ENCODE results near the gene SLC18A3. TPM values are rescaled to one million over a fixed set of nuclear protein-coding genes. Genes with fewer than 3 reads are reported as not detected.

Gene SLC18A3
- total RNA-seq, 1 donor from 2014 or later, result not detected

GRCh38 chr10:49605939-49606509 lies 4.1 kb upstream of the SLC18A3 start:
- H3K27me3 ChIP-seq (ENCODE audit: control insufficient read depth, insufficient read depth, low read length), result peaks cover 40% of the 10 kb centered on the region

GRCh38 chr10:49606981-49607535 lies 3.1 kb upstream of the SLC18A3 start:
- peaks cover 51% of the 10 kb centered on the region for H3K27me3 ChIP-seq (ENCODE audit: control insufficient read depth, insufficient read depth, low read length)
- no peak overlapping the region for H3K4me3 ChIP-seq (ENCODE audit: low read depth, low read length)
- no peaks in the 10 kb centered on the region for H3K36me3 ChIP-seq (ENCODE audit: control insufficient read depth, insufficient read depth, low read length)
- TF ChIP-seq CTCF (IDR thresholded peaks at IDR 0.05; ENCODE audit: insufficient read depth, low read length, poor library complexity, severe bottlenecking), result no peak
- peak; percentile 19 for DNase-seq (ENCODE audit: low read depth)

More at GRCh38 chr10:49605939-49606509, 4.1 kb upstream of the SLC18A3 start:
- no peak for TF ChIP-seq CTCF (IDR thresholded peaks at IDR 0.05; ENCODE audit: insufficient read depth, low read length, poor library complexity, severe bottlenecking)
- no peak overlapping the region for H3K4me3 ChIP-seq (ENCODE audit: low read depth, low read length)
- no peak for DNase-seq (ENCODE audit: low read depth)
- H3K36me3 ChIP-seq (ENCODE audit: control insufficient read depth, insufficient read depth, low read length), result no peaks in the 10 kb centered on the region

GRCh38 chr10:49608166-49609005 lies 1.7 kb upstream of the SLC18A3 start:
- Histone ChIP-seq H3K36me3 (ENCODE audit: control insufficient read depth, insufficient read depth, low read length) (no peaks in the 10 kb centered on the region), H3K4me3 (ENCODE audit: low read depth, low read length) (no peak overlapping the region), H3K27me3 (ENCODE audit: control insufficient read depth, insufficient read depth, low read length) (peaks cover 64% of the 10 kb centered on the region)
- DNase-seq (ENCODE audit: low read depth), result no peak
- no peak for TF ChIP-seq CTCF (IDR thresholded peaks at IDR 0.05; ENCODE audit: insufficient read depth, low read length, poor library complexity, severe bottlenecking)

GRCh38 chr10:49609006-49609282 lies 1.2 kb upstream of the SLC18A3 start:
- Histone ChIP-seq H3K27me3 (ENCODE audit: control insufficient read depth, insufficient read depth, low read length) (peaks cover 69% of the 10 kb centered on the region), H3K4me3 (ENCODE audit: low read depth, low read length) (no peak overlapping the region), H3K36me3 (ENCODE audit: control insufficient read depth, insufficient read depth, low read length) (no peaks in the 10 kb centered on the region)
- TF ChIP-seq CTCF (IDR thresholded peaks at IDR 0.05; ENCODE audit: insufficient read depth, low read length, poor library complexity, severe bottlenecking), result no peak
- DNase-seq (ENCODE audit: low read depth), result no peak

GRCh38 chr10:49609283-49610113 lies 612 bp upstream of the SLC18A3 start:
- no peak overlapping the region for H3K4me3 ChIP-seq (ENCODE audit: low read depth, low read length)
- no peak for DNase-seq (ENCODE audit: low read depth)
- no peak for TF ChIP-seq CTCF (IDR thresholded peaks at IDR 0.05; ENCODE audit: insufficient read depth, low read length, poor library complexity, severe bottlenecking)
- no peaks in the 10 kb centered on the region for H3K36me3 ChIP-seq (ENCODE audit: control insufficient read depth, insufficient read depth, low read length)
- peaks cover 74% of the 10 kb centered on the region for H3K27me3 ChIP-seq (ENCODE audit: control insufficient read depth, insufficient read depth, low read length)
